HG03575 (cell line): ENCODE results near the gene HES4.
"Not testable (repeated sequence)": the region's sequence is repeated elsewhere in the genome, so short reads cannot be mapped to it uniquely, and the experiment has no call there.

Source experiments
- ATAC-seq: cut with Tn5 transposase; IDR thresholded peaks from one replicate; pipeline ENCODE4 v1.9.1; 2021; ENCODE audit not compliant: unreplicated experiment, insufficient number of reproducible peaks, low FRiP score; ENCODE audit errors: extremely low read depth

The HES4 gene

GRCh38 chr1:1034439-1034781 lies 34.5 kb upstream of the HES4 start:
- ATAC-seq, result no peak

GRCh38 chr1:1033731-1034438 lies 34.0 kb upstream of the HES4 start:
- ATAC-seq, result no peak

- peak; percentile 51 for ATAC-seq
These were observed 33.2 kb upstream of the HES4 start for GRCh38 chr1:1033009-1033587.

- no peak for ATAC-seq
These were observed 32.5 kb upstream of the HES4 start for GRCh38 chr1:1032424-1032823.

DNA sequence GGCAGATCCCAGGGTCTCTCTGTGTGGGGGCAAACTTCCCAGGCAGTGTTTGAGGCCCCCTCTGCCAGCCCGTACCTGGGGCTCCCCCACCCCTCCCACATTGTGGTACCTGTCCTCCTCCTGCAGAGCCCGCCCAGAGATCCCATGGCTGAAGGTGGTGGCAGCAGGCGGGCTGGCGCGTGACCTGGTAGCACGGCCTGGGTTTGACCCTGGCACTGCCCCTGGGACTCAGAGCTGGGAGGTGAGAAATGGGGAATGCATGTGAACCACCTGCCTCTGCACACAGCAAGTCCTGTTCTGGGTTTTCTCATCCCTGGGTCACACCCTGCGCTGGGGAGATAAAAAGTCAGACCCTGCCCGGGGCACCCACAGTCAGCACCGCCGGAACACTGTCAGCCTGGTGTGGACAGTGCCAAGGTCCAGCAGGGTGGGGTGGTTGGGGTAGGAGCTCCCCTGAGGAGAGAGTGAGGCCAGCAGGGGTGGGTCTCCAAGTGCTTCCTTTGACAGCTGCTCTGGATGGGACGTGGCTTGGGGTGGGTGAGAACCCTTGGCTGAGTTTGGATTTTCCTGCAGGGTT lies 31.9 kb upstream of the HES4 start:
- no peak for ATAC-seq

DNA sequence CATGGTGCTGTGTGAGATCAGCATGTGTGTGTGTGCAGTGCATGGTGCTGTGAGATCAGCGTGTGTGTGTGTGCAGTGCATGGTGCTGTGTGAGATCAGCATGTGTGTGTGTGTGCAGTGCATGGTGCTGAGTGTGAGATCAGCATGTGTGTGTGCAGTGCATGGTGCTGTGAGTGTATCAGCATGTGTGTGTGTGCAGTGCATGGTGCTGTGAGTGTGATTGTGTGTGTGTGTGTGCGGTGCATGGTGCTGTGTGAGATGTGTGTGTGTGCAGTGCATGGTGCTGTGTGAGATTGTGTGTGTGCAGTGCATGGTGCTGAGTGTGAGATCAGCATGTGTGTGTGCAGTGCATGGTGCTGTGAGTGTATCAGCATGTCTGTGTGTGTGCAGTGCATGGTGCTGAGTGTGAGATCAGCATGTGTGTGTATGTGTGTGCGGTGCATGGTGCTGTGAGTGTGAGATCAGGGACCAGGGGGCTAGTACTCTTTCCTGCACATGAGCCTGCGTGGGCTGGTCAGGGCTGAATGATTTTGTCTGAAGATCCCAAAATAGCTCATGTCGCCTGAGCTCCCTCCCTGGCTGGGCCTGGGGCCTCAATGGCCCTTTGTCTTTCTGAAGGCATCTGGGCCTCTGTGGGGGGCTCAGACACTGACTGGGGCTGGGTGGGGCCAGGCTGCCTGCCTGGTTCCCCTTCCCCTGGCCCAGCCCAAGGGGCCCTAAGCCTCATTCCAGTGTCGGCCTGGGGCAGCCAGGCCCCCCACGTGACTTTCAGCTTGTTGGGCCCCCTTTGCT lies 31.2 kb upstream of the HES4 start:
- ATAC-seq, result not testable (repeated sequence)

GRCh38 chr1:1027791-1028190 lies 27.9 kb upstream of the HES4 start:
- no peak for ATAC-seq

- ATAC-seq, result no peak
These were observed 26.9 kb upstream of the HES4 start for GRCh38 chr1:1026599-1027413.

DNA sequence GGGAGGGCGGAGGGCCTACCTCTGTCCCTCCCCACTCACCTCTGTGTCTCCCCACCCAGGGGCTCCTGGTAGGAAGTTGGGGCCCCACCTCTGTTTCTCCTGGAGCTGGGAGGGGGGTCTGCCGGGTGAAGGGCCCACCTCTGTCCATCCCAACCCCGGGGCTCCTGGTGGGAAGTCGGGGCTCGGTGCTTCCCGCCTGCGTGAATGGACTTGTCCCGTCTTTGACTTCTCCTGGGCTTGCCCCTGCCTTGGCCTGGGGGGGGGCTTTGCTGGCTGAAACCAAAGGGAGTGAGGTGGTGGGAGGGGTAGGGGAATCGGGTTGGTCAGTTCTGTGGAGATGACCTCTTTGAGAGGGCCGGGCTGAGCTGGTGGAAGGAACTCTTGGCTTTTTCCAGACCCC lies 25.8 kb upstream of the HES4 start:
- ATAC-seq, result no peak

GRCh38 chr1:1024771-1025699 lies 25.1 kb upstream of the HES4 start:
- no peak for ATAC-seq

DNA sequence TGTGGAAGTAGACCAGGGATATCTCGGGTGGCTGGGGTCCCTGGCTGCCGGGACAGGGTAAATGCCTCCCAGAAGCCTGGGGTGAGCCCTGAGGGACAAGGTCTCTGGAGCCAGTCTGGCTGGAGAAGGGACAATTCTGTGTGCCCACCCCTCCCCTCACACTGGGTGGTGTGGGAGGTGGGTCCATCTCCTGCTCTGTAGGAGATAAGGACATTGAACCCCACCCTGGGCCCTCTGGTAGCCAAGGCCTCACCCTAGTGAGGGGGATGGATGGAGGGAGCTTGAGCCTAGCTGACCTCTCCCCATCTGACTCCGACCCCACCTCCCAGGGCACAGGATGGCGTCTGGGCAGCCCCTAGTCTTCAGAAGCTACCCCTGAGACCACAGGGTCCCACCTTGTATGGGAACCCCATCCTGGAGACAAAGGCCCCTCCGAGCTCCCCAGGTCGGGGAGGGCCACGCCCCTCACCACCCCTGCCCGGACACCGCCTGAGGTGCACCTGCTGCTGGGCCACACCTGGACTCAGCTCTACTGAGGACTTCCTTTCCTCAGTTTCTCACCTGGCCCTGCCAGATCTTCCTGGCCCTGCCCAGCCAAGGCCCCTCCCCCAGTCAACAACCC lies 24.4 kb upstream of the HES4 start:
- ATAC-seq, result no peak

DNA sequence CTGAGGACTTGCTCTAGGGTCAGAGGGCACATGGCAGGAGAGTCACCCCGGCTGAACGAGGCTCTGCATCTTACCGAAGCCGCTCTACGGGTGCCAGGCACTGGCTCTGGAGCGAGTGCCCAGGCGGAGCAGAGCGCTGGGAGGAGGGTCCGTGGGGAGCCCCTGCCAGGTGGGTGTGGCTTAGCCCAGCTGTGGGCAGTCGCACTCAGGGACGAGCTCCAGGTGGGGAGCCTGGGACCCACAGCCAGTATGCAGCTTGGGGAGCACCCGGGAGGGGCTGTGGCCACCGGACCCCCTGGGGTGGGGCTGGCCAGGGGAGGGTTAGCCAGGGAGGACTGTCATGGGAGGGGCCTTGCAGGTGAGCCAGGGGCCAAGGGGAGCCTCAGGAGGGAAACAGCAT lies 23.8 kb upstream of the HES4 start:
- no peak for ATAC-seq

DNA sequence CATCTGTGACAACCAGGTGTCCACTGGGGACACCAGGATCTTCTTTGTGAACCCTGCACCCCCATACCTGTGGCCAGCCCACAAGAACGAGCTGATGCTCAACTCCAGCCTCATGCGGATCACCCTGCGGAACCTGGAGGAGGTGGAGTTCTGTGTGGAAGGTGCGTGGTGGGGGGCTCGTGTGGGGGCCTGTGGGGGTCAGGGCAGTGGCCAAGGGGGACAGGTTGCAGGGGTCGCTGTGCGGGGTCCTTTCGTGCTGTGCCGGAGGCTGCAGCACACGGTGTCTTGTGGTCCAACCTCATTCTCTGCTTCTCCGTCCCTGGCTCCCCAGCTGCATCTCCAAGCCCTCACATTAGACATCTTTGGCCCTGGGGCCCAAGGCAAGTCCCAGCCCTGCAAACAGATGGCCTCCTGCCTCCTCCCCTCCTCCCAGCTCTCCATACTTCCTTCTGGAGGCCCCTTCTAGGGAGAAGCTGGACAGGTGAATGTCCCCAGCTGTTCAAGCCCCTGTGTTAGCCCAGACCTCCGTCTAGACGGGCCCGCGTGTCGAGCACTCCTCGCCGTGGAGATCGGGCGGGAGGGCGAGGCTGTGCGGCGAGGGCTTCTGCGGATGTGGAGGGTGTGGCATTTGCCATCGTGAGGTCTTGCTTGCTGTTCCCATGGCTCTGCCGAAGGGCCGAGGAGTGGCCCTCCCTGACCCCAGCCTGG lies 22.6 kb upstream of the HES4 start:
- no peak for ATAC-seq

DNA sequence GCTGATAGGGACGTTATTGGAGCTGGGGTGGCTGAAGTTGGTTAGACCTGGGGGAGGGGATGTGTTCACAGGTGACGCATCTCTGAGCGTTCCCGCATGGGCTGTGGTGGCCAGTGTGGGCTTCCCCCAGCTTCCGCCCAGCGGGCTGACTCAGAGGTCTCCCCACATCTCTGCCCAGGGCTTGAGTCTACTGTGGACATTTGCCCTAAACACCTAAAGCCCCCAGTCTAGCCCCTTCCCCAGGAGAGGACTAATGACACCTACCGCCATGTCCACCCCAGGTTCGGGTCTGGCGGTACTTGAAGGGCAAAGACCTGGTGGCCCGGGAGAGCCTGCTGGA lies 22.0 kb upstream of the HES4 start:
- ATAC-seq, result no peak

DNA sequence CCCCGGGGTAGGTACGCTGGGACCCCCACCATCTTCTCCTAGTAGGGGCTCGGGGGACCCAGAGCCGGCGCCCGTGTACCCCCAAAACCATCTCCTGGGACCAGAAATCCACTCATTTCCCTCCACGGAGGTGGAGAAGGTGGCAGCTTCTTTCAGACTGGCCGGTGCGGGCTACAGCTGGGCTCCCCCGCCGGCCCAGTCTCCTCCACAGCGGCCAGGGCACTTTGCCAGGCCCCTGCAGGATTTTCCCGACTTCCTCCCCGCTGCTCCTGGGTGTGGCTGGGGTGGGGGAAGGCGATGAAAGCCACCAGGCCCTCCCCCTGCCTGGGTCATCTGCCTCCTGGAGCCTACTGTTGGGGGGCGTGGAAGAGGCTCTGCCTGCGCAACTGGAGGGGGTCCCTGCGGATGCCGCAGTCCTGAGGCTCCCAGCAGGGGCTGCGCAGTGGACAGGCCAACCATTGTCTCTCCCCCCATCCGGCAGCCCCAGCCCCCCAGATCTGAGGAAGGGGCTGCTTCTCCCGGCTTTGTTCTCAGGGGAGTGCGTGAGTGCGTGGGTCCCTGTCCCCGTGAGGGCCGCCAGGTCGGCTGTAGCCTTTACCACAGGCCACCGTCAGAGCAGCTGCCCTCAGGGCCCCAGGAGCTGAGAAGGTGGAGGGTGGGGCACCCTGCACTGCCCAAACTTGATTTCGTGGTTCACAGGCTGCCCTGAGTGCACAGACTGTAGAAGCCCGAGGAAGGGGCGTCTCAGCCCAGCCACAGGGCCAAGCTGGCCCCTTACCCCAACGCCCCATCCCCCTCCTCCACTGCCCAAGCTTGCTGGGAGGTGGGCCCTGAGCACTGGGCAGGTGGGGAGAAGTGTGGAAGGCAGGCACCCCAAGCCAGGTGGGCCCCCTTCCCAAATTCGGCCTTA lies 21.4 kb upstream of the HES4 start:
- ATAC-seq, result no peak

DNA sequence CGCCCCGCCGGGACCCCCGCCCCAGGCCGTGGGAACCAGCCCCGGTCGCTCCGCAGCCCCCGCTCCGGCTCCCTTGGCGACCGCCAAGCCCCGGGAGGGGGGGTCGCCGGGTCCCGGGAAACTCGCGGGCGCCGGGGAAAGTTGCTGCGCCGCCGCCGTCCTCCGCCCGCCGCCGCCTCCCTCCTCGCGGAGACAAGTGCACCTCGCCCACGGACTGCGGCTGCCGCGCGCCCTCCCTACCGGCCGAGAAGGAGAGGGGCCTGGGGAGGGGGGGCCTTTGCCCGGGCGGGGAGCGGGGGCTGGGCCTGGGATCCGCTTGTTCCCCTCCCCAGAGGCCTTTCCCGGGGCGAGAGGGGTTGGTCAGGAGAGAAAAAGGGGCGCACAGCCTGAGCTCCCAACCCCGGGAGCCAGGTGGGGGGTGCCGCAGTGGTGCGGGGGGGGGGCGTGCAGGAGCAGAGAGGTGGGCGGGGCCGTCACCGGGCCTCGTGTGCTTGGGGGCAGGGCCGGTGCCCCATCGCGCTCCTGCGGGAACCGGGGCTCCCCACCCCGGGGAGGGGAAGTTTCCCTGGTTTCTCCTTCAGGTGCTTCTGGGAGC lies 20.6 kb upstream of the HES4 start:
- no peak for ATAC-seq
